Epidermal melanocyte (primary cell): ENCODE data around the gene NEK10.
A peak's percentile ranks its signal among the peaks of the same experiment; 100 is the strongest.

Experiments
- DNase-seq: peaks from one replicate; pipeline ENCODE4 v3.0.0; 2011; ENCODE audit warnings: low spot score; ENCODE audit not compliant: insufficient read length

Gene NEK10

DNA sequence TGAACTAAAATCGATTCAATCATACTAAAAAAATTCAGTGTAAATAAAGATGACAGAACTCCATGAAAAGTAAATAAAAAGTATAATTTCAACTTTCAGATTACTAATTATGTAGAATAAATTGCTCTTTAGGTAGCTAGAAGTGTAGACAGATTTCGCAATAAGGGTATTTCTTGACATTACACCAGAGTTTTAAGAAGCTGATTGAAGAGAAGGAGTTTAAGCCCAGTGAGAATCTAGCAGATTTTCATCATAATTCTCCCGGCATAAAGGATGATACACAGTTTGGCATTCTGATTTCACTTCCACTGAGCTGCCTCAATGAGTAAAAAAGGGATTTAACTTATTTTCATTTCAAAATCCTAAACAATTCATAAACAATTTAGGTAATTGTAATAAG lies 259.2 kb downstream of the NEK10 start:
- DNase-seq, result no peak

- DNase-seq, result no peak
These were observed 260.9 kb downstream of the NEK10 start for GRCh38 chr3:27108322-27108721.

GRCh38 chr3:27105904-27106303 lies 263.3 kb downstream of the NEK10 start:
- no peak for DNase-seq

- DNase-seq, result no peak
These were observed 272.0 kb downstream of the NEK10 start for GRCh38 chr3:27097182-27097581.

DNA sequence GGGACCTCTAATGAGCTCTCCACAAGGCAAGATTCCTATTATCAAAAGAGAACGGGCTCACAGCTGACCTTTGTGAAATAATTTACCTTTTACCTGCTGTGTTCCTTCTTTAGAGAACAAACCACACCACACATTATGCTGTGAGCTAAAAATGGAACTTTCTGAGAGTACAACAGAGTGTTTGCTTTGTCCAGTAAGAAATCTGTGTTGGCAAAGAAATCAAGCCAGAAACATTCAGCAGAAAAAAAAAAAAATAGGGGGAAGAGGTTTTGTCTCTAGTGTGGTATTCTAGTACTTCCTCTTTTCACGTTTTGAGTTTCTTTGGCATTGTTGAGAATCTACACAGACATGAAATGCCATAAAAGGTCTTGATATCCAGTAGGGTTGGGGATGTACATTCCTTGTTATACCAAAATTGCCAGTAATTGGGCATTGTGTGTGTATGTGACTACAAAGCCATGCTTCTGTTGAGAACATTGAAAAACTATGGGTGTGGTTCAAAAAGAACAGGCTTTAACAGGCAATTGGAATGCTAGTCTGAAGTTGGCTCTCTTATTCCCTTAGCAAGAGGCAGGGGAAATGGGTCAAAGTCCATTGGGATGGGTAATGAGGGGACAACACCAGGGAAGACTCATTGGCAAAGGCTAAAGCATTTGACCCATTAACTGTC lies 273.5 kb downstream of the NEK10 start:
- DNase-seq, result no peak

DNA sequence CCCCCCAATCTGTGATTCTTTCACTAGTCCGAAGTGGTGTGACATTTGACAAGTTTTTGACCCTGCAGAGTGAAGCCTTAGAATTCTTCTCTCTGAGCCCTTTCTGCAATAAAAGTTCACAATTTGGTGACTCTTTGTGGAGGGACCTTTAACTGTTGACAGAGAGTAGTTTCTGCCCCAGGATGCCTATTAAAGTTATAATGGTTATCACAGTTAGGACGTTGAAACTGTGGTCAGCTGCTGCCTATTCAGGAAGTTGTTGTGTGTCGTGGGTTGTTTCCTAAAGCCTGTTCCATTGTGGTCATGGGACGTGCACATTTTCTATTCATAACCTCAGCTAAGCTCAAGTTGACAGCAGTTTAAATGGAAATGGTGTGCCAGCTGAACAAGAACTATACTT lies 274.5 kb downstream of the NEK10 start:
- DNase-seq, result peak; percentile 36

GRCh38 chr3:27093771-27094170 lies 275.4 kb downstream of the NEK10 start:
- DNase-seq, result no peak

DNA sequence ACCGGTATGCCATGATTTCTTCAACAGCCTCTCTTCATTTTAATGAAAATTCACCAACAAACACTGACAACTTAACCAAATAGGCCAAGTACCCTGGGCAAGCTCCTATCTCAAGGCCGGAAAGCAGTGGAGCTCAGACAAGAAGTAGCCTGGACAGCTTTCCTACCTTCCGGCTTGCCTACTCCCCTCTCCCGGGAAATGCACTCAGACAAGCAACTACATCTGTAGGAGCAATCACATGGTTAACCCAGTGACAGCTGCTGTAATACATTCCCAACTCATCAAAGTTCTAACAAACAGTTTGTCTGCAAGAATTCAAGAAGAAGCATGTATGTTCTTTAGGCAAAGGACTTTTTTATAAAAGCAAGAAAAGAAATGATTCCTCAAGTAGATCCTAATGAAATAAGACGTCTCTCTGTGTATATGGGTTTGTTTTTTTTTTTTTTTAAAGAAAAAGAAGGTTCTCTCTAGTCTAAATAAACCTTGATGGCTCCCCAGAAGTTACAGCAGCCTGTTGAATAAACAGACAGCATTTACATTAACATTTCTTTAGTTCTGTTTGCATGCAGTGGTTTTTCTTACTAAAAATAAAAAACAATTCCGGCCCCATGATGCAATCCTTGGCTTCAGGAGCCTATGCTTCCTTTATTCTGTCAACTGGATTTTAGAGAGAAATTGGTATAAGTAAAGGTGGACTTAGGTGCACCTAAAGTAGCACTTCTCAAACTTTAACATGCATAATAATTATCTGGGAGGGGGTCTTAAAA lies 278.7 kb downstream of the NEK10 start:
- DNase-seq, result no peak

GRCh38 chr3:27089645-27090044 lies 279.5 kb downstream of the NEK10 start:
- no peak for DNase-seq

DNA sequence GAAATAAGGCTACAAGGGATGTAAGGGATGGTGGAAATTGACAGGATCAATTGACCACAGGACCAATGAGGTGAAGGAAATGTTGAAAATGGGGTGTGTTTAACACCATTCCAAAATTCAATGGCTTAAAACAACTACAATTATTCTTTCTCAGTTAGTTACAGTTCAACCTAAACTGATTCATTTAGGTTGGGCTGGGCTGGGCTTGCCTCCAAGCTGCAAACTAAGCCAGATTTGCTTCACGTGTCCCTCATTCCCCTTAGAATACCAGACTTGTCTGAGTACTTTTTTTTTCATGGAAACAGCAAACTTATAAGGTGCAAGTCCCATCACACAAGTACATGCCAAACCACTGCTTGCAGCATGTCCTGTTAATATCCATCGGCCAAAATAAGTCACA lies 280.1 kb downstream of the NEK10 start:
- DNase-seq, result no peak

DNA sequence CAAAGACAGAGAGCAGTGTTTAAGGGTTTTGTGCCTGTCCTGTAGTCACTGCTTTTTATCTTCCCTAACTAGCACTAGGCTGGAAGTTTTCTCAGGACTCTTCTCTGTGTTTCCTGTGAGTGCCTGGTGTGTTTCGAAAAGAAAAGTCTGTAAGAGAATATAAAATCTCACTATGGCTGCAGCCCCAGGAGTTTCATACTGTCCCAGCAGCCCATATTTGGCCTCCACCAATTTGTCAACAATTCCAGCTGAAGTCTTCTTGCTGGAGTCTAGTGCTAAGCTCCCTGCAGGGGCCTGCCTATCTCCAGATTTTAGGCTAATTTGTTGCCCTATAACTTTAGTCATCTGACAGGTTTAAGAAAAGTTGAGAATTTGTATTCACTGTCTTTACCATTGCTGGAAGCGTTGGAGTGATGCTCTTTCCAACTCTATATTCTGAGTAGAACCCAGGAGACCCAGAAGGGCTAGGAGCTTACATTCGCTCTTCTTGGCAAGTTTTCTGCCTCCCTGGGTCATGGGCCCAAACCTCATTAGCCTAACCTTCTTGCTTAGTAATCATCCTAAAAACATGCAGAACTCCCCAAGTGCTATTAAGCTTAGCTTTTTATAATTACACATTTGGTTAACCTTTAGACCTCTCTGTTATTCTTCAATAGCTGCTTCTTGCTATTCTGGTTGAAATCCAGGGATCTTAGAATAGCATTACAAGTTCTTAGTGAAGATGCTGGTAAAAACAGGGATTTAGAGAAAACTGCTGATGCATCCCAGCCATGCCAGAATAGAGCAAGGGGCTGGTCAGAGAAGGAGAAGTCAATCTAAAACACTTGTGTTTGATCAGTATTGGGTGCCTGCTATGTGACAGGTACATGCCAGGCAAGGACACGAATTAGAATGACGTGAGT lies 283.1 kb downstream of the NEK10 start:
- no peak for DNase-seq

DNA sequence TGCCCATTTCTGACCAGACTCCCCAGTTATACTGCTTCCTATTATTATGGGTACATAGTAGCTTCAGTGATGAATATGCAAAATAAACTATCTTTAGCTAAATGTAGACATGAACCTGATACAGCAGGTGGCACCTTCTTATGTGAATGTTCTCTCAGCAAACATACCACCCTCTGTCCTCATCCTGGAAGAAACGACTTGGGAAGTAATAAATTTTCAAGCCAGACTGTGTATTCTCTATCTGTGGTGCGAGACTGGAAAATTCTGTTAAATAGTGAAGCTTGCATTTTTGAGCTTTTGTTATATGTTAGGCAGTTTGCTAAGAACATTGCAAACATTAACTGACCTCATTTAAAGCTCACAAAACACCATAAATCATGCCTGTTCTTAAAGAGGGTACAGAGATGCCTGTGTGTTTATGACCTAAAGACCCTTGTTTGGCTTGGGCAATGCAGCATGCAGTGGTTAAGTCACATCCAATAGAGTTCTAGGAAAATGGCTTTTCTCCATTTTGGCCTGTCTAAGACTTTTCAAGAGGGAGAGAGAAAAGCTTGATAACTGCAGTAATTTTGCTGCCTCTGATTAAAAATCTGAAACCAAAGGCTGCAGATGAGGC lies 287.1 kb downstream of the NEK10 start:
- no peak for DNase-seq

- DNase-seq, result no peak
These were observed 287.6 kb downstream of the NEK10 start for GRCh38 chr3:27081566-27081965.

GRCh38 chr3:27080258-27080525 lies 289.0 kb downstream of the NEK10 start:
- no peak for DNase-seq

- DNase-seq, result no peak
These were observed 289.5 kb downstream of the NEK10 start for GRCh38 chr3:27079427-27080257.

GRCh38 chr3:27078246-27078913 lies 290.8 kb downstream of the NEK10 start:
- DNase-seq, result no peak

DNA sequence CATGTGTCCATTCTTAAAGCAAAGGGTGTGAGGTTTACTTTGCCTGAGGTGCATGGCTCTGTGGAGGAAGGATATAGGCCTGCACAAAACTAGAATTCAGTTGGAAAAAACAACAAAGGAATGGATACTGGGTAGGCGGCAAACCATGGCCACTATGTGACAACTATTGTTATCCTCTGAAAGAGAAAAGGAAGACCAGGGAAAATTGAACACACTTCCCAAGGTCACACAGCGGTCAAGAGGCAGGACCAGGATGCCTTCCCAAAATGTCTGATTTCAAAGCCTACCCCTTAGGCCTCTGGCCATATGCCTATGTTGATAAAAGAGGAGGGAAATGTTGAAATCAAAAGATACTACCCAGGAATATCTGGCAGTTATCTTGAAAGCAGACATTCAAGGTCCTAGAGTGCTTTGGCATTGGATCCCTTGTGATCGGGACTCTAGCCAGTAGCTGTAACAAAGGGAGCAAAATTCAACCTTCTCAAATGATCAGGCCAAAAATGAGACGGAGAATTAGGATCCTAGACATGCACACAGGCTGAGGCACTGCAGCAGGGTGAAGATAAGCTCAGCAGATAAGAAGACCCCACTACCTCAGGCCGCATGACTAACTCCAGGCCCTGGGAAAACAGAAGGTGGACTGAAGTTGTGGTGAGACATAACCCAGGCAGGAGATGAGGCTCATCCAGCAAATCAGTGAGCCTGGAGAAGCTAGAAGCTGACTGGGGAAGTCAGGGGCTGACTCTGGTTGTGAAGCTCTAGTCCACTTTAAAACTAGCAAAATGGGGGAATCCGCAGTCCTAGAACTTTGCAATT lies 292.2 kb downstream of the NEK10 start:
- no peak for DNase-seq

DNA sequence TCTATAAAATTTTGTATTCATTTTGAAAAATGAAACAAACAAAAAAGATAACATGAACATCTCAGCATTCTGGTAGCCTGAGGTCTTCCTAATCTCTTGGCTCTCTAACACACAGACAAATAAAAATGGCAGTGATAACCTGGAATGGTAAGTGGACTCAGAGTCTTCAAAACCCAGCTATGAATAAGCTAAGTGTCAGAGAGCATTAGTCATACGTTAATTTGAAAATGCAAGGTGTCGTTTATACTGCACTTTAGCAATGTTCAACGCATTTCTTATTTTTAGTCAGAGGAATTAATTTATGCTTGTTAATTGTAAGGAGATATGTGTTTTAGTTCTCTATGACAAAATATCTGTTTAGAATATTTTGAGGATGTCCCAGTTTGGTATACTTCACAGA lies 294.3 kb downstream of the NEK10 start:
- no peak for DNase-seq

GRCh38 chr3:27073912-27074311 lies 295.3 kb downstream of the NEK10 start:
- DNase-seq, result no peak
